Measurements from ENCODE around the gene IGFBP6. TPM values are rescaled to one million over a fixed set of nuclear protein-coding genes. Genes with fewer than 3 reads are reported as not detected.

The IGFBP6 gene
- total RNA-seq, 2 donors from 2014 or later = 189 to 532 TPM

DNA sequence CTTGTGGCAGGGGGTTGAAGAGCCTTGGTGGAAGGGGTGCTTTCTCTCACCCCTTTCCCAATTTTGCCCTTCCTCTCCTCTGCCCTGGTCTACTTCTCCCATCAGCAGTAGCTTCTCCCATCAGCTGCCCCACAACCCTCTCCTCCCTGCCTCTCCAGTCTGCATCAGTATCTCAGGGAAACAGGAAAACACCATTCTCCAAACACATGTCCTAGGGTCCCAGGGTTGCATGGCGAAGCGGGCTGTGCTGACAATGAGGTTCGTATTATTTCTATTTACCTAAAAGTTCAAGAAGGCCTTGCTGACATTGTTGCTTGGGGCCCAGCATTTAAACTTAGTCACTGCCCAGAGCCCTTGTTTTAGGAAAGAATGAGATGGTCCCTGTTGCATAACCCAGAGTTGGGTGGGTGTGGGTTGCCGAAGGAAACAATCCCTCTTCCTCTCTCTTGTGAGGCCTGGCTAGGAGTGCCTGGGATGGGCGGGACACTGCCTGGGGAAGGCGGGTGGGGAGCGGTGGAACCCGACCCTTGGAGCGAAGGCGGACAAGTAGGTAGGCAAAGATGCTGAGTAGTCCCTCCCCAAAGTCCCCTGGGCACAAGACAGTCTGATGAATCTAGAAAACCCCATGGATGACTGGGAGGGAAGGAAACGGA lies 1.3 kb upstream of the IGFBP6 start:
- Histone ChIP-seq H3K27me3 (replicated peaks; ENCODE audit: insufficient read depth) (no peaks in the 10 kb centered on the region), H3K27ac (peak overlapping the region; percentile 71 to 86), H3K36me3 (no peaks in the 10 kb centered on the region), H3K4me3 (no peak overlapping the region), H3K9me3 (no peaks in the 10 kb centered on the region), H3K4me1 (replicated peaks) (peaks cover 5% of the 10 kb centered on the region)
- WGBS = 44% methylated on average over 11 of the region's 11 CpGs
- TF ChIP-seq POLR2A (IDR thresholded peaks at IDR 0.05) (no peak), POLR2AphosphoS5 (IDR thresholded peaks at IDR 0.05) (peak; percentile 27)
- DNase-seq (ENCODE audit: low spot score) = no peak
- intact Hi-C loops (cut with DNase I) = loop anchor here (5.0 kb wide), 1 partner anchor 61 kb away; no protein-coding TSS in a partner anchor

DNA sequence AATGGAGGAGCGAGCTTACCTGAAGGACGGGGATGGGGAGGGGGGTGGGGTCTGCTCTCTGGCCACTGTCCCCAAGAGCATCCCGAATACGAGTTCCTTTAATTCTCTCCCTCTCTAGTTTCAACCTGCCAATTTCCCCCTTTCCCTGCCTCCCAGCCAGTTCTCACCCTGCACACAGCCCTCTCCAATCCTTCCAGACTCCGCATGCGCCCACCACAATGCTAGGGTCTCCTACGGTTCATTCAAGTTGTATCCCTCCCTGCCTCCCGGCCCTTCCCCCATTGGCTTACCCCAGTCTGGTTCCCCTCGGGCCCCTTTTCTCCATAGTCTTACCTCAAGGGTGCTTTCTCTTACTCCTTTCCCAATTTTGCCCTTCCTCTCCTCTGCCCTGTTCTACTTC lies 708 bp upstream of the IGFBP6 start:
- peak overlapping the region; percentile 71 to 86 for H3K27ac ChIP-seq
- 39% methylated on average over 9 of the region's 9 CpGs for WGBS
- DNase-seq (ENCODE audit: low spot score) = no peak
- H3K4me3 ChIP-seq = peak overlapping the region; percentile 44 to 48
- H3K27me3 ChIP-seq (replicated peaks; ENCODE audit: insufficient read depth) = no peaks in the 10 kb centered on the region
- no peaks in the 10 kb centered on the region for H3K9me3 ChIP-seq
- no peak for TF ChIP-seq POLR2A (IDR thresholded peaks at IDR 0.05)
- TF ChIP-seq, protein P1, sequence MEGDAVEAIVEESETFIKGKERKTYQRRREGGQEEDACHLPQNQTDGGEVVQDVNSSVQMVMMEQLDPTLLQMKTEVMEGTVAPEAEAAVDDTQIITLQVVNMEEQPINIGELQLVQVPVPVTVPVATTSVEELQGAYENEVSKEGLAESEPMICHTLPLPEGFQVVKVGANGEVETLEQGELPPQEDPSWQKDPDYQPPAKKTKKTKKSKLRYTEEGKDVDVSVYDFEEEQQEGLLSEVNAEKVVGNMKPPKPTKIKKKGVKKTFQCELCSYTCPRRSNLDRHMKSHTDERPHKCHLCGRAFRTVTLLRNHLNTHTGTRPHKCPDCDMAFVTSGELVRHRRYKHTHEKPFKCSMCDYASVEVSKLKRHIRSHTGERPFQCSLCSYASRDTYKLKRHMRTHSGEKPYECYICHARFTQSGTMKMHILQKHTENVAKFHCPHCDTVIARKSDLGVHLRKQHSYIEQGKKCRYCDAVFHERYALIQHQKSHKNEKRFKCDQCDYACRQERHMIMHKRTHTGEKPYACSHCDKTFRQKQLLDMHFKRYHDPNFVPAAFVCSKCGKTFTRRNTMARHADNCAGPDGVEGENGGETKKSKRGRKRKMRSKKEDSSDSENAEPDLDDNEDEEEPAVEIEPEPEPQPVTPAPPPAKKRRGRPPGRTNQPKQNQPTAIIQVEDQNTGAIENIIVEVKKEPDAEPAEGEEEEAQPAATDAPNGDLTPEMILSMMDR (IDR thresholded peaks at IDR 0.05) = no peak
- intact Hi-C loops (cut with DNase I) = loop anchor here (5.0 kb wide), 1 partner anchor 61 kb away; no protein-coding TSS in a partner anchor
- H3K4me1 ChIP-seq (replicated peaks) = peaks cover 5% of the 10 kb centered on the region
- no peaks in the 10 kb centered on the region for H3K36me3 ChIP-seq

DNA sequence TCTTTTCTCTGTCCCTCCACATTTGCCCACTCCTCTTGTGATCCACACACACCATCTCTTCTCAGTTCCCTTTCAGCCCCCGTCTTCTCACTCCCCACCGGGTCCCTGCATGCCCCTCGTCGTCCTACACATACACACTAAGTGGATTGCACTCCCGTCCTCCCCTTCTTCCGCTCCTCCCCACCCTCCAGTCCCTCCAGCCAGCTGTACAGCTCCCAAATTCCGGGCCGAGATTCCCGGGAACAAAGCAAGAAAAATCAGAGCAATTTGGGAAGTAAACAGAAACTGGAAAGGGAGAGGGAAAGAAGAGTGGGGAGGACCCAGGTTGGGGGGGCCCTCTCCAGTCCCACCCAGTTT lies 282 bp upstream of the IGFBP6 start:
- no peak for DNase-seq (ENCODE audit: low spot score)
- Histone ChIP-seq H3K27ac (peak overlapping the region; percentile 71 to 86), H3K4me1 (replicated peaks) (peaks cover 5% of the 10 kb centered on the region), H3K36me3 (no peaks in the 10 kb centered on the region), H3K9me3 (no peaks in the 10 kb centered on the region), H3K27me3 (replicated peaks; ENCODE audit: insufficient read depth) (no peaks in the 10 kb centered on the region), H3K4me3 (peak overlapping the region; percentile 44 to 48)
- TF ChIP-seq POLR2AphosphoS5 (IDR thresholded peaks at IDR 0.05) = no peak
- no peak for TF ChIP-seq POLR2A (IDR thresholded peaks at IDR 0.05)
- TF ChIP-seq, protein P1 (IDR thresholded peaks at IDR 0.05) = no peak
- WGBS = 1% methylated on average over 9 of the region's 9 CpGs
- intact Hi-C loops (cut with DNase I) = loop anchor here (5.0 kb wide), 1 partner anchor 60 kb away; no protein-coding TSS in a partner anchor

DNA sequence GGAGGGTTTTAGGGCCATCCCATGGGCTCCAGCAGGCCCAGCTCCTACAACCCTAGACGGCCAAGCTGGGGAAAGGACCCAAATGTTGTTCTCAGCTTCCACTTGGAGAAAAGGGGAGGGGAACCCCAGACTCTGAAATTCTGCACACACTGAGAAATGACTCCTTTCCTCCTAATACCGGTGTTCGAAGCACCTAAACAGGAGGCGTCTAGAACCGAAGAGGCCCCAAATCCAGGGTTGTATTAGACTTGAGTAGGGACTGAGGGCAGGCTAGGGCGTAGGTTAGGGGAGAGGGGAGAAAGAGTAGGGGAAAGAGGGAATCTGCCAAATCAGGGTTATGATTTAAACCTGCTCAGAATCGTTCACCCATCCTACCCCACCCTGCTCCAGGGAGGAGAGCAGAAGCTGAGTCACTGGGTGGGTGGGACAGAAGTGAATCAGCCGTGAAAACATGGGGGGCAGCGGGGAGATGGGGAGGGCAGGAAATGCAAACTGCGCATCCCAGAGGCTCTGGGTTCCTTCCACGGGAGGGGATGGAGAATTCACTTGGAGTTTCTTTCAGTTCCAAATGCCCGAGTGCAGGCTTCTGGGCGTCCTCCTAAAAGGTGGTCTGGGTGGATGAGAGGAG lies 1.0 kb downstream of the IGFBP6 start:
- peaks cover 5% of the 10 kb centered on the region for H3K4me1 ChIP-seq (replicated peaks)
- peak overlapping the region; percentile 44 to 48 for H3K4me3 ChIP-seq
- intact Hi-C loops (cut with DNase I) = loop anchor here (5.0 kb wide), 1 partner anchor 59 kb away; no protein-coding TSS in a partner anchor
- peak overlapping the region; percentile 71 to 86 for H3K27ac ChIP-seq
- H3K36me3 ChIP-seq = no peaks in the 10 kb centered on the region
- DNase-seq (ENCODE audit: low spot score) = no peak
- no peaks in the 10 kb centered on the region for H3K27me3 ChIP-seq (replicated peaks; ENCODE audit: insufficient read depth)
- WGBS = 28% methylated on average over 13 of the region's 13 CpGs
- no peaks in the 10 kb centered on the region for H3K9me3 ChIP-seq
- no peak for TF ChIP-seq POLR2AphosphoS5 (IDR thresholded peaks at IDR 0.05)
- TF ChIP-seq, protein P1 (IDR thresholded peaks at IDR 0.05) = no peak

DNA sequence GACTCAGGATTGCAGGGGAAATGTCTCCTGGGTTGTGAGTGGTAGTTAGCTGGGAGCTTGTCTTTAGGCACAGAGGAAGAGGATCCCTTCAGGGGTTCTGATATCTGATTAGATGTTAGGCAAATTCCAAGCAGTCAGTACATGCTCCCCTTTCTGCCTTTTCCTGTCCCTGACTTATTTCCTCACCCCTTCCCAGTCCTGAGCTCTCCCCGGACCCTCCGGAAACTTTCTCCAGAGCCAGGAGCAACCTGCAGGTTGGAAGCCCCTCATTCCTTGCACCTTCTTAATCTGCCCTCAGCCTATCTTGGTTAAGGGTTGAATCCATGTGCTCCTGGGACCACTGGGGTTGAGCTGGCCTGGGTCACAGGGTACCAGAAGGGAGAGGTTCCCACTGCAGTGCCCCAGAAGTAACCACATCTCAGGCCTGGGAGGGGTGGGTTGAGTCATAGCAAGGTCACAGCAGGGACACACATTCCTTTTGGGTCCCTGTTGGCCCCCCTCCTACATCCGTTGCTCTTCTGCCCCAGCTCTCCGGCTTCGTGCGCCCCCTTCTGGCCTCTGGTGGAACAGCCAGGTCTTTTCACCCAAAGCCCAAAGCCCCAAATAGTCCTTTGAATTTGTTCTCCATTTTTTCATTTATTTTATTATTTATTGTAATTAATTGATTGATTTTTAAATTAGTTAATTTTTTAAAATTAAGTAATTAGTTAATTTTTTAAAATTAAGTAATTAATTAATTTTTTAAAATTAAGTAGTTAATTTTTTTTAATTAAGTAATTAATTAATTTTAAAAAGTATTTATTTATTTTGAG lies 1.8 kb downstream of the IGFBP6 start:
- 13% methylated on average over 6 of the region's 6 CpGs for WGBS
- Histone ChIP-seq H3K9me3 (no peaks in the 10 kb centered on the region), H3K36me3 (no peaks in the 10 kb centered on the region), H3K4me1 (replicated peaks) (peaks cover 5% of the 10 kb centered on the region), H3K27me3 (replicated peaks; ENCODE audit: insufficient read depth) (no peaks in the 10 kb centered on the region), H3K4me3 (peak overlapping the region; percentile 12 to 48), H3K27ac (peak overlapping the region; percentile 71 to 86)
- DNase-seq (ENCODE audit: low spot score) = peak; percentile 86
- intact Hi-C loops (cut with DNase I) = loop anchor here (1.0 to 5.0 kb wide), 2 partner anchors 34 to 58 kb away; no protein-coding TSS in a partner anchor
- peak; percentile 14 for TF ChIP-seq POLR2A (IDR thresholded peaks at IDR 0.05)
- TF ChIP-seq POLR2AphosphoS5 (IDR thresholded peaks at IDR 0.05) = peak; percentile 84
- TF ChIP-seq, protein P1 (IDR thresholded peaks at IDR 0.05) = peak; percentile 91 to 97 (median 95)

Data from prostate gland (tissue), 2 donors.